NCI-H2081 (cell line): Measurements from ENCODE around the gene IMMP2L.

Experiments
- DNase-seq, 2 experiments: peaks; one replicate each; lab custom pipeline; 2025; lab: John Stamatoyannopoulos, UW

IMMP2L gene

DNA sequence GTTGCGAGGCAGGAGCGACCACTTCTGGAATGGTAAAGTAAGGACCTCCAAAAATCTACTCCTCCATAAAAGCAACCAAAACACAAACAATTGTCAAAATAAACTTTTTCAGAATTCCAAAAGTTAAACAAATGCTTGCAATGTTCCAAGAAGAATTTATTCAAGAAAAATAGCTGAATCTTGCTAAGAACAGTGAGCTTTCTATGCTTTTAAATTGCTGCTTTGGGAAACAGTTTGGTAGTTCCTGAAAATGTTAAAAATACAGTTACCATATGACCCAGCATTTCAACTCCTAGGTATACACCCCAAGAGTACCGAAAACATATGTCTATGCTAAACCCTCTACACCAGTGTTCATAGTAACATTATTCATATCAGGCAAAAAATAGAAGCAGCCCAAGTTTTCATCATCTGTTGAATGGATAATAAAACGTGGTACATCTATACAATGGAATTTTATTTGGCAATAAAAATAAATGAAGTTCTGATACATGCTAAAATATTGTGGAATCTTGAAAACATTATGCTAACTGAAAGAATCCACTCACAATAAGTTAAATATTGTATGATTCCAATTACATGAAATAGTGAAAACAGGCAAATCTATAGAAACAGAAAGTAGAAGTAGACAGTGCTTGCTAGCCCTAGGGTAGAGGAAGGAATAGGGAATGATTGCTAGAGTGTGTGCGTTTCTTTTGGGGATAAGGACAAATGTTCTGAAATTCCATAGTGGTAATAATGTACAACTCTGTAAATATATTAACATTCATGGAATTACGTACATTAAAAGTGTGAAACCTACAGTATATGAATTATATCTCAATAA lies 414.4 kb downstream of the IMMP2L start:
- DNase-seq, result no peak

DNA sequence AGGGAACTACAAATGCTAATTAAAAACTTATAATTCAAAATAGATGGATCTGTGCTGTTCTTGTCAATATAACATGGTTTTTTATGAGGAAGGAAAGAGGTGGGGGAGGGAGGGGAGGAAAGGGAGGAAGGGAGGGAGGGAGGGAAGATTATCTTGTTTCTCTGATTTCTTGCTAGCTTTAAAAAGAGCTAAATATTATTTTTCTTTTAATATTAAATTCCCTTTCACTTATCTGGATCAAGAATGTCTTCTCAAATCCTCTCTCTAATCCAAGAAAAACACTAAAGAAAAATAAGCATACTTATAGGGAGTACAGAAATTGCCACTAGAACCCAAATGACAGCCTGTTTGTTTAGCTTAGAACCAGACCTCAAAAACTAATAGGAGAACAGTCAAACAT lies 416.2 kb downstream of the IMMP2L start:
- no peak for DNase-seq

DNA sequence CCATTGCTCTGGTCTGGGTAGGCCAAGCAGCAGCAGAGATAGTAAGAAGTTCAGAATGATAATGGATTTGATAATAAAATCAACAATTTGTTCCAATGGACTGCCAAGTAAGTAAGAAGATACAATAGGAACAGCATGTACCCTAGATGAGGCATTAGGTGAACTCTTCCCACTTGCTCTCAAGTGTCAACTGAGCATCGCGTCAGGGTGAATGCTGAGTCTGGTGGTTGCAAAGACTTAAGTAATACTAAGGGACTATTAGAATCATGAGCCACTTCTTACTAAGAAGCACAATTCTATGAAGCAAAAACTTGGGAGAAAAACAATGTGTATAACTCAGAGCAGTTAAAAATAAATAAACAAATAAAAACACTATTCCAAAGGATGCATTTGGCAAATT lies 416.8 kb downstream of the IMMP2L start:
- no peak for DNase-seq

DNA sequence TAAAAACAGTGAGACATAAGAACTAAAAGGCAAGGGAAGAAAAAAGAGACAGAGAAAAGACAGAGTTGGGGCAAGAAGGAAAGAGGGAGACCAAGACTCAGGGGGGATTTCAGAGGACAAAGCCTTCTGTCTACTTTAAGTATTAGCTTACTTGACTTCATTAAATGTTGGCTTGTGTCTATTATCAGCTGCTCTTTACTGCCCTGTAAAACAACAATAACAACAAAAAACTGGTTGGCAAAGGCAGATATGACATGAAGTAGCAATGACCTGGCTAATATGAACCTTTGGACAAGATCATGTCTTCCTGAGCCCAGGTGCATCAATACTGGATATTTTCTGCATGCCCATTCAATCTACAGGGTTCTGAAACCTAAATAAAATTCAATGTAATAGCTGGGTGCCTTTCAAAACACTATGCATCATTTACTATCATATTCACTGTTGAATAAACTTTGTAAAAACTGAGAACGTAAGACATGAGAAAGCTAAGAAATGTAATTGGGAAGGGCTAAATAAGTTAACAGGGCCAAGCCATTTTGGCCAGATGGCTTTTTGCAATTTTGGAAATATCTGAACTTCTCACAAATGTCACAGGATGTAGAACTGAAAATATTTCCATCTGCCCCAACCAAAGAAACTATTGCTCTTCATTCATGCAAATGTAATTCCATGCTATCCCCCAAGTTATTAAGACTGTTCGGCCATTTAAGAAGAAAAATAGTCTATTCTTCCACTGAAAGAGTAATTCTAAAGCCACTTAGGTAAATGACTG lies 422.0 kb downstream of the IMMP2L start:
- no peak for DNase-seq

DNA sequence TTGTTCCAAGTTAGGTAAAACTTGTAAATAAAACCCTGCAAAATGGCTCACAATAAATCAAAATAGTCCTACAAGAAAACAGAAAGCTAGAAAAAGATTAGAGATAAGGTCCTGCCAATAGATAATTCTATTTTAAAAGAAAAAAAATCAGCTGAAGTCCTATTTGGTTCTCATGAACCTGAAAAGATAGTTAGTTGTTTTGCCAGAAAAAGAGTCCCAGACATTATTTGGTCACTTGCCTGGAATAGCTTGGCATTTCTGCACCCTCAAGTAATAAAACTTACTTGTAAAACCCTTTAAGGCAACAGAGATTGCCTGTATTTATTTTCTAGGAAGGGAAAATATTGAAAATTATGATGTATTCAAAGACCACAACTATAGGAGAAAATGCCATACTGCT lies 423.7 kb downstream of the IMMP2L start:
- DNase-seq, result no peak

DNA sequence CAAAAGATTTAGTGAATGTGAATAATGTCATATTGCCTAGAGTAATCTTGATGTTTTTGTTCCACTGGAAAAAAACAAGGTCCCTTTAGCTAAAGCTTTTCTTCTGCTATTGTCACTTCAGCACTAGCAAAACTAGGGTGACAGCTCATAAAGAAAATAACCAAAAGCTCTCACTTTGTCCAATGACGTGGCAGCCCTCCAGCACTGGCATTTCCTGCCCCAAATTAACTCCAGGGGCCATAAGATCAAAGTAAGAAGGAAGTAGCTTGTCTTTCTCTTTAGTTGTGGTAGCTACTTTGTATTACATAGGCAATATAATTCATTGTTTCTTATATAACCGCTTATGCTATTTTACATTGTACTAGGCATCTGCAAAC lies 424.1 kb downstream of the IMMP2L start:
- peak in 1 of 2 experiments; percentile 13 for DNase-seq

DNA sequence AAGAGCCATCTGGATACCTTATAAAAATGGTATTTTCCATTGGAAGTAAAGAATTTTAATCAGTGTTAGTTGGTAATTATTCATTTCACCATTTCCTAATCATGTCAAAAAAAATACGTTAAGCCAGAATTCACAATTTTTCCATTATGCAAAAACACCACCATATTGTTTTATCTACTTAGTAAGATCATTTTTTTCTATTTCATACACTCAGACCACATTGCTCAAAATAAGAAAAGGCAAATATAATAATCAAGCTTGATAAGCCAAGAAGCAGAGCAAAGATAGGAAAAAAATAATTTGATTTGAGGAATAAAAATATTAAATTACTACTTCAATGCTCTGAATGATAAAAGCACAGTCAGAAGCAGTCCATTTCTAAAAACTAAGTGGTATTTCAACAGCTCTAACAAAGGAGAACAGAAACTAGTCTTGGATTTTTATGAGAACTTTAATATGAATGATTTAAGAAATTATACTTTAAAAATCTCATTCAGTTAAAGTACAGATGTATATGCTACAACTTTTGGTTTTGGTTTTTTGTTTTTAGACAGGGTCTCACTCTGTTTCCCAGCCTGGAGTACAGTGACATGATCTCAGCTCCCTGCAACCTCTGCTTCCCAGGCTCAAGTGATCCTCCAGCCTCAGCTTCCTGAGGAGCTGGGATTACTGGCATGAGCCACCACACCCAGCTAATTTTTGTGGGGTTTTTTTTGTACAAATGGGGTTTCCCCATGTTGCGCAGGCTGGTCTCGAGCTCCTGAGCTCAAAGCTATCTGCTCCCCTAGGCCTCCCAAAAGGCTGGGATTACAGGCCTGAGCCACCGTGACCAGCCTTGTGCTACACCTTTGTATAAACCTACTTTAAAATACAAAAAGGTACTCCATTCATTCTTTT lies 424.7 kb downstream of the IMMP2L start:
- DNase-seq, result no peak

DNA sequence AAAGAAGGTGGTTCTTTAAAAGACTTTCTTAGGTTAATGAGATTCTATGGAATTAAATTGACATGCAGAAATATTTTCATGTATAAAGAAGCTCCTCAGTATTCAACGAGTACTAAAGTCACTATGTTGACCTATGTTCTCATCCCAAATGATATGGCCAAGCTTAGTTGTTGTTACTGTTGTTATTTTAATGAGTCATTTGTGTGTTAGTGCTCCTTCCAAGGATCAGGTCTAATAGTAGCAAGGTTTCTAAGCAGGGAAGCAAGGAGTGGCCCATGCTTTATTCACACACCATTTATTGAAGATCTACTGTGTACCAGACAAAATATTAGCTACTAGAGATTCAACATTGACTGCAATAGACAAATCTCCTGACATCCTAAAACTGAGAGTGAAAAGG lies 429.5 kb downstream of the IMMP2L start:
- DNase-seq, result no peak

DNA sequence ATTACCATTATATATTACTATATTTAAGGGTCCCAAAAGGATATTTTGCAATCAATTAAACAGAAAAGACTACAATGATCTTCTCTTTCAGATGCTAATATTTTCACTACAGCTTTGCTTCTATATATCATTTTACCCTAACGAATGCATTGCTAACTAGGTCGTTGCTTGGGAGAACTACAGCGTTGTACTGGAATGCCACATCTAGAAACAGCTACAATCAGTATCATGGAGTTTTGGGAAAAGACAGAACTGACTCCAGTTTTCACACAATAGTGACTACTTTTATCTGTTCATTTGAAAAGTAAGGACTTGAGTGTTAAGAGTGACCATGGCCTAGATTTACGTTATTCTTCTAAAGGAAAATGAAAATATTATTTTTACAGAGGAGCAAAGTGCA lies 432.9 kb downstream of the IMMP2L start:
- no peak for DNase-seq

DNA sequence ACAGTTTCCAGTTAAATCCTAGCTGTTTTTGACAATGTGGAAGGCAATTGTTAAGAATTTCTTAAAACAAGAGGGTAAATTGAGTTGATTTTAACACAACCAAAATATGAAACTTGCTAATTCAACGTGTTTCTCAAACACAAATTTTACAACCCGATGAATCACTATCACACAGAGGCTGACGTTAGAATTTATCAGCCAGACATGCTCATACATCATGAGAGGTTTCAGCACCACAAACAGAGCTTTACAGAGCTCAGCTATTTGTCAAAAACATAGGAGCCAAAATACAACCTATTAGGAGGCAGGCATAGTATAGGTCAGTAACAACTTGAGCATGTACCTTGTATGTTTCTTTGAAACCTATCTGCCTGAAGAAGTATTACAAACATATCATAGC lies 435.3 kb downstream of the IMMP2L start:
- DNase-seq, result no peak

DNA sequence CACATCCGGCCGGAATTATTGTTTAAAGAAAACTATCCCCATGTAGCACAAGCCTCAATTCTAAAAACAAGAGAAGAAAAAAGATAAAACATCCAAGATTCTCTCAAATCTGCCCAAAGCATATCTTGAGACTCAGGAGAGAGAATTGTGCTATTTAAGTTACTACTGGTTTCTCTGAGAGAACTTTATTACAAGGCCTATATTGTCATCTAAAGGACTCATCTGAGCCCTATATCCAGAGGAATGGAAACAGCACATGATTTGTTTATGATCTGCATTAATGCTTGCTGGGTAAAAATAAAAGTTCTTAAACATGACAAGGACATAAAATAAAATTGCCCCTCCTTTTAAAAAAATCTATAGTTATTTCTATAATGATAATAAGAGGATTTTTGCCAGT lies 446.3 kb downstream of the IMMP2L start:
- DNase-seq, result no peak

DNA sequence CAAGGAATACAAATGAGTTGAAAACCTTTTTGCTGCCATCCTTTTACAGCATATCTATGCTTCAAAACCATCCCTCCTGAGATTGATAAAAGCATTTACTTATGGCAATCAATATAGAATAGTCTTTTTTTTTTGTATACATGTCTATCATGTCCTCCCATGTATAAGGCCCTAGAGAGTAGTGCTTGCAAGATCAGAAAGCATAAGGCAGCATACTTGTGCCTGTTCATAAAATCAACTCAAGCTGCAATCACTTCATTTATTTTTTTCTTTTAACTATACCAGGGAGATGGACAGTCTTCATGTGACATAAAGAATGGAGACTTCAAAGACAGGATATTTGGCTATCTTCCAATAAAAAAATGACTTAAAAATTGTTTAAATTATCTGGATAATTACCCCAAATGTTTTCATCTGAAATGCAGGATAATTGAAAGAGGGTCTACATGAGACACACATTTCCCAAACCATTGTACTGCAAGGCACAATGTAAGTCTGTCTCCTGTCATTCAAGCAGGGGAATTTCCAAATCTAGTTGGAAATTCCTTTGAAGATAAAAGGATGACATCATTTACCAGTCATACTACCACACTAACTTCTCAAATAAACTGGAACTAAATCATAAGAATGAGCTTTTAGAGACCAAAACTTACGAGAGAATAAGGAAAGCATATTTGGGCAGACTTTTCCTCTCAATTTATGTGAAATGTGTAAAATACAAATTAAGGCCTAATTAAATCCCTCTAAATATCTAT lies 448.9 kb downstream of the IMMP2L start:
- no peak for DNase-seq

DNA sequence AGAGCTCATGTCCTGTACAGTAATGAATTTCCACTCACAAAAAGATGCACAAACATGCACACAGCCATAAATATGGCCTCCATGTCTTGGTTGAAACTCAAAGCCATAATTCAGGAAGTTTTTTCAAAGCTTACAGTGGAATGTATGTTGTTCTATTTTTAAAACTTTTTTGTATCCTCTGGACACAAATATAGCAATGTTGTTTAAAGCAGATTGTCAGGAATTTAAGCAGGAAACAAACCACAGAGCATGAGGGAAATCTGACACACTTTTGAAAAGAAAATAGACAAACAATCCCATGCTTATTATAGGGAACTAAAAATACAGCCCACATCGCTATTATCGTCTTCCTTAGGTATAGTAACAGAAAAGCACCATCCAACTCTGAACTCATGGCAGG lies 449.9 kb downstream of the IMMP2L start:
- DNase-seq, result no peak

DNA sequence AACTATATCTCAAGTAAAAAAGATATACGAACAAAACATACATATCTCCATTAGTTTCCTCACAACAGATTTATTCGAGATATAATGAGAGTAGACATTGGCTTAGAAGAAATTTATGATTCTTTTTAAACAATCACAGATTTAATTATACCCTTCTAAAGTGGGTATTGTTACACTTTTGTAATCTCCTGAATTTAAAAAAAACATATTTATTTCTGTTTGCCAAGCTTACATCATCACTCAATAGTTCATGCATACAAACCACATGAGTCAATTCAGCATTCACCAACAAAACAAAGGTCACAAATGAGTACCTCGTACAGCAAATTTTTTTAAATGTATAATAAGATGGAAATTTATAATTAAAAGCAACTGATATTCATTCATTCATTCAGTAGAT lies 453.8 kb downstream of the IMMP2L start:
- peak in 1 of 2 experiments; percentile 54 for DNase-seq

DNA sequence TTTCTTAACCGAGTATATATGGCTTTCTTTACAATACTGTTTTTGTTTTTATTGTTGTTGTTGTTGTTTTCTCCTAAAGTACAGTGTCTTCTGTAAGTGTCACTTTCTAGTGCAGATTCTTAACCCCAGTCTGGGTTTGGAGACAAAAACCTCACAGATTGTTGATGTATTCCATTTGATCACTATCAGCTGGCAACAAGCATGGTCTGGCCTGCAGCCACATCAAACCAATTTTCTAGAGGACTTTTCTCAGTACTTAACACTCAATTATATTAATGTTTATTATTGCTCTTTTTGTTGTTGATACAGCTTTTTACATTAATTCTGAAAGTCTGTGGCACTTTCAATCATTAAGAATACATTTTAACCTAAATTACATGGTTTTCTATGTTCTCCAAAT lies 454.3 kb downstream of the IMMP2L start:
- DNase-seq, result peak; percentile 35 to 84

DNA sequence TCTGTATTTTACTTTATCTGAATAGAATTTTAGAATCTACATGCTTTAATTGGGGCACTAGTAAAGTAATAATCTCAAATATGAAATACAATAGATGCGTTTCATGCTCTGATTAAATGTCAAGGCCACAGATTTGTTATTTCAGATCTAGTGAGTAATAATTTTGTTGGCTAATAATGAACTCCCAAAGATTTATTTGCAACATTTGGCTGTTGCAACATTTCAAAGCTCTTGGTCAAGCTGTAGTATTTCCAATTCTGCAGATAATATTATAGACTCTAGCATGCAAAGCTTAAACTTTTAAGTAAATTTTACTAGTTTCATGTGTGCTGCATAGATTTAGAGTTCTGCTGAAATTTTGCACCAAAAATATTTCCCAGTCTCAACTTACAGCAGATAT lies 454.7 kb downstream of the IMMP2L start:
- DNase-seq, result no peak

DNA sequence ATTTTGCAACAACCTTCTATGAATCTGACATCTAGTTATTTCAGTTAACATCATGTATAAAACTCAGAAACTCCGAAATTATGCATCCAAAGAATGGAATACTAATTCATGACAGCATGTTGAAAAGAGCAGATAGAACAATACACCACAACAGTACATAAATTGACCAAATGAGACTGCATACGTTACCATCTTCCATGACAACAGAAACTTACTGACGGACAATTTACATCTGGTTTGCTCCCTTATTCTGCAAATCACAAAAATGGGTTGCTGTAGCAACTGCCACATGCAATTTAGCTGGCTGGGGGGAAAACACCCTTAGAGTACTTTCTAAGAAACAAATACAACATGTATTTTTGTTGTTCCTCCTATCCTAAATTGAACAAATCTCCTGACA lies 457.0 kb downstream of the IMMP2L start:
- DNase-seq, result no peak

DNA sequence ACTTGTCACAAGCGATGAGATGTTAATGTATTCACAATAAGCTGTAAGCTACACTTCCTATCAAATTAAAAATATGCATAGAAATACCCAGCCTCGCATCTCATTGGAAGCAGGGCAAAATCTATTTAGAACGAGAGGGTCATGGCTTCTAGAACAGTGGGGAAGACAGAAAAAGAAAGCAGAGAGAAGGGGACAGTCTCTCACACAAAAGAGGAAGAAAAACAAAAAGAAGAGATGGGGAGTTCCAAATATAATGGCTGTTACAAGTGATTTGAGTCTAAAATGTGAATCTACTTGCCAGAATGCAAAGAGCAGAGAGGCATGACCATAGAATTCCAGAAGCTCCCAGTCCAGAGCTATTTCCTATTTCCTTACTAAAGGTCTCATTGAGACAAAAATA lies 457.6 kb downstream of the IMMP2L start:
- DNase-seq, result no peak

DNA sequence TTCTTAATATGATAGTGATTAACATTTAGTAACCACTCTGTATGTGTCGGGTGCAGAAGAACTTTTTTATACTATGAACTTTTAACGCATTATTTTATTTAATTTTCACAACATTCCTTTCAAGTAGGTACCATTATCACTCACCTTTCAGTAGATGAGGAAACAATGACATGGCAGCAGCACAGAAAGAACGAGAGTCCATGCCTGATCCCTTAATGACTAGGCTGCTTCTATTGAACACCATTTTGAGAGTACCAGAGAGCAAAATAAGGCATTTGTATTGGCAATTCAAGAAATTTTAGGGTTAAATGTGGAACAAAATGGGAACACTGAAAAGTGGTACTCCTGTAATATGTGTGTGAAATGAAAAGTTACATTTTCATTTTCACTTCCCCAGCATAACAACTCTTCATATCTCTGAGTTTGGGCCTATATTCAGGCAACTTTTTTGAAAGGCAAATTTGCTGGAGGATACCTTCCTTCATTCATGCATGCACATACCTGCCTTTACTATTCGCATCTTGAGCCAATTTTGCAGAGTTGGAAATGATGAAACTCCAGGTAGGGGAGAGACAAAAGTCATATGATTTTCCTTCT lies 458.5 kb downstream of the IMMP2L start:
- DNase-seq, result no peak

DNA sequence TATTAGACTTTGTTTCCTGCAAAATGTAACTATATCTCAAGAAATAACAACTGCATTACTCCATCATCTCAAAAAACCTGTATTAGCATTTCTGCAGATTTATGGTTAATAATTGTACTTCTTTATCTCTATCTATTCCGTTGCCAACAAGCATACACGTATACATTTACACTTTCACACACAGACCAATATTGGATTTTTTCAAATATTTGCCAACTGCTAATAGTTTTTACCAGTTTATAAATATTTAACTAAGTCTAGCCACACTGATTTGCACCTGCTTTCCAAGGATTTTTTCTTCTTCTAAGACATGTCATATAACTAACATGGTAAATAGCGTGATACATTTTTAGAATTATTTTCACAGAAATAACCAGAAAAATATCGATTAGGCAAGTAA lies 459.2 kb downstream of the IMMP2L start:
- DNase-seq, result no peak
